Stimulated activated CD4-positive, alpha-beta T cell treated with anti-CD3 and anti-CD28 coated beads, TNF-alpha, amount 100 ng/mL, for 4 hours (primary cell): ENCODE measurements around the gene PAX1.

Experiments
- DNase-seq, 3 experiments: peaks; one replicate each; pipeline ENCODE4 v3.0.0-alpha.2; 2020; ENCODE audit warnings: low read depth in 3 of 3

PAX1 gene

DNA sequence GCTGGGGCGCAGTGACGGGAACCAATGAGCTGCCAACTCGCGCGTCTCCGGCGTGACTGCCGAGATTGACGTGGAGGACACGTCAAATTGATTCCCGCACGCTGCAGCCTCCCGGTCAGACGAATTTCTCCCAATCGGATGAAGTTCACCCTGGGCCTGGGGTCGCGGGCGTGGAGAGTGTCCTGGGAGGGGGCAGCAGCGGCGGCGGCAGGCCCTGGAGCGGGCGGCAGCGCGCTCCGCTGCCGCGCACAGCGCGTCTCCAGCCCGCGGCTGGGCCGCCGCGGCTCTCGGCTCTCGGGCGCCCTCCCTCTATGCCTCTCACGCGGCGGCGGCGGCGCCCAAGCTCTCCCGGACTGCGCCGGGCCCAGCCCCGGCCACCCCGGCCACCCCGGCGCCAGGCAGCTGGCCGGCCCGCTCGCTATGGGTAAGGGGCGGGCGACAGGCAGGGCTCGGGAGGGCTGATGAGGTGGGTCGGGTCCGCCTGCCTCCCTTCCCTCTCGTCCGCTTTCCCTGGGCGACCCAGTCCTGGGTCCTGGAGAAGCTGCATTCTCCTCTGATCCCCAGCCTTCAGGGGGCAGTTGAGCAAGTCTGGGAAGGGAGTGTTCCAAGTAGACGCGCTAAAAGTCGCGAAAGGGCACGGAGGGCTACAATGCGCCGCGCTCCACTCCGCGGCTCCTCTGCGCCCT is at the start of gene PAX1:
Gene PAX1 (plus strand): TSS at position 90 of the 686 bp plus-strand sequence. CDS start 49 bp downstream, at position 139.
- no peak for DNase-seq

- no peak for DNase-seq
Measured at GRCh38 chr20:21656308-21657067, 49.0 kb upstream of the PAX1 start.

DNA sequence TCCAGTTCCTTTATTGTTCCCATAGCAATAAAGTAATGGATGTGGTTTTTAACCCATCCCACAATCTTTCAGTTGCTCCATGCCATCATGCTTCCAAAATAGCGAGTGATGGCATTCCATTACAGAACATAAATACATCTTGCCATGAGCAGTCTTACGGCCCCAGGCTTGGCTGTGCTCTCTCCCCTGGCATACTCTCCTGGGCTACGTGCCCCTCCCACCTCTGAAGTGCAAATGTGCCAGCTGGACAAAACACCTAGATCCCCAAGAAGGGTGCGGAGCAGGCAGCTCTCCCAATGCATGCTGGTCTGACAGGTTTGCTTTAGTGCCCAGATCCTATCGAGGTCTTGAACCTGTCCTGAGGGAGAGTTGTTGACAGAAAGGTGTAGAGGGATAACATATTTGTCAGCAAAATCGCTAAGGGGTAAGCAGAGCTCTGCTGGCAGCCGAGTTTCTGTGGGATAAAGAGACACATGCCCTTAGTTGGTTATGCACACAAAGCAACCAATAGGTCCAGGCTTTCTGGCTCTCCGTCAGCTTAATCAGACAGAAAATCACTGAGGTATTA is 43.9 kb upstream of the PAX1 start:
- DNase-seq: no peak

- DNase-seq: no peak
Measured at GRCh38 chr20:21663465-21663864, 42.0 kb upstream of the PAX1 start.

DNA sequence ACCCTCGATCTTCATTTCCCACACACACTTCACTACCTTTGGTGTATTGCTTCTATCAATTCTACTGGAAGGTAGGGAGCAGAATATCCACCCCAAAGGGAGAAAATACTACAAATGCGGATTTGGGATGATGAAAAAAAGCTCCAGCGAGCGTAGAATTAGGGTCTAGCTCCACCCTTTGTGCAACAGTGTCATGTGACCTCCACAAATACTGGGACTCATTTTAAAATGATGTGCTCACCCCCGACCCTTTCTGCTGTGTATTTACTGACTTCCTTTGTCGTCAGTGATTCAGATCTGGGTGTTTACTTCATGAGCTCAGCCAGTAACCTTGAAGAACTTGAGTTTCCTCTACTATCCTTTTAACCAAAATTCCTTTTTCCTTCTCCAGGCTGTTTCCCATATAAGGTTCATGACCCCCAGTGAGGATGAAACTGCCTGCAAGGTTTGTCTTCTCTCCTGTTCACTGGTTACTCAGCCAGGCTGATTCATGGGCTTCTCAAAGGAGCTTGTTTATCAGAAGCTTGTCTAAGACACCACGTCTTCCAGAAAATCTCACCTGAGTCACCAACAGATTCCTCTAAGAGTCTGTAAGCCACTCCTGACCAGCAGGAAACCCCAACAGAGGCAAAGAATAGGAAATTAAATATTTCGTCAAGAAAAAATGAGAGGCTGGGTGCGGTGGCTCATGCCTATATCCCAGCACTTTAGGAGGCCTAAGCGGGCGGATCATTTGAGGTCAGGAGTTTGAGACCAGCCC is 39.6 kb upstream of the PAX1 start:
- no peak for DNase-seq

DNA sequence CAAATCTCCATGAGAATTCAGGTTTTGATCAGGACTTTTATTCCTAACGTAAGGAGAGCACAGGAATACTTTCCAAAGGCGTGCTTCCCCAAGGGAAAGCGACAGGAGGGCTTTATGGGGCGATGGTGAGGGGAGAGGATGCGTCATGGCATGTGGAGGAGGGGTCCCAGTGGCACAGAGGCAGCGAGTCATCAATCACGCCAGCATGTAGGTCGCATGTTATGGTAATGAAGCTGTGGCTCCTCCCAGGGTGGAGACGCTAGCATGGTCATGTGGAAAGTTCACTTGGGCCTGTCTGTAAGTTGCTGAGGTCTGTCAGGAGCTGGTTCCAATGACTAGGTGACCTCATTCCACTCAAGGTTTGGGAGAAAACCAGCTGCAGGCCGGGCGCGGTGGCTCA is 35.3 kb upstream of the PAX1 start:
- no peak for DNase-seq

DNA sequence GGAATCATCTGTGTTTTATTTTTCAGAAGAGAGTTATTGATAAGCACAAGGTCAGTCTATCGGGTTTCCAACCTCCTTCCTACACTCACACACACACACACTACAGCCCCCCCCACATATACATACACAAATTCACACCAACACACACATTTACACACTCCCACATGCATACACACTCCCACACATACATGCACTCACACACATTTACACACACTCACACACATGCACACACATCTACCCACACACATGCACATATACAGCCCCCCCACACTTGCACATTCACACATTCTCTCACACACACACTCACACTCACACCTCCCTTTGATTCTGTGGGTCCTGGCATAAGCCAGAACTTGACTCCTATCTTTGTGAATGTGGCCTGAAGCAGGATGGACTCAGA is 34.5 kb upstream of the PAX1 start:
- DNase-seq: no peak

GRCh38 chr20:21677261-21677660 is 28.2 kb upstream of the PAX1 start:
- no peak for DNase-seq

- no peak for DNase-seq
Measured at GRCh38 chr20:21677781-21678180, 27.7 kb upstream of the PAX1 start.

DNA sequence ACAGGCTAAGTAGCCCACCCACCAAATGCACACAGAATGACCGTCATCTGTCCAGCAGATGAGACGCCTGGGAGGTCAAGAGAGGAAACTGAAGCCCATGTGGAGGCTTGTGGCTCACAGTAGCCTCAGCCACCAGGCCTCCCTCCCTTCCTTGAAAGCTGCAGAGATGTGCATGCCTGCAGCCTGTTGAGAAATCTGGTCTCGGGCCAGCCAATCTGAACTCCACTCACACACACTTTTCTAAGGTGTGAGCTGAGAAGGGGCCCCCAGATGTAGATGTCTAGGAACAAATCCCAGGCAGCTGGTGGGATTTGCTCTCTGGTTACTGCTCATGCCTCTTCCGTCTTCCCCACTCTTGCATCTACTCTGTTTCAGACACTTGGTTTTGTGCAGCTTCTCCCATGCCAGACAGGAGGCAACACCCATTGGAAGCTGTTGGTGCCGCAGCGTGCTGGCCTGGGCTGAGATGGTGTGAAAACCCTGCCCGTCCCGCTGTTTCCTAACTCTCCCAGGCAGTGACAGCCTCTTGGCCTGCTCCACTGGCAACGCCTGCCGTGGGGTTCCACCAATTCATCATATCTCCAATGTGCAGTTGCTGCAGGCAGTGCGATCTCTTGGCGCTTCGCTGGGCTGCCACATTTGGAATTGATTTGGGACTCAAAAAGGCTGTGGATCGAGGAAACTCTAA is 24.1 kb upstream of the PAX1 start:
- no peak for DNase-seq

DNA sequence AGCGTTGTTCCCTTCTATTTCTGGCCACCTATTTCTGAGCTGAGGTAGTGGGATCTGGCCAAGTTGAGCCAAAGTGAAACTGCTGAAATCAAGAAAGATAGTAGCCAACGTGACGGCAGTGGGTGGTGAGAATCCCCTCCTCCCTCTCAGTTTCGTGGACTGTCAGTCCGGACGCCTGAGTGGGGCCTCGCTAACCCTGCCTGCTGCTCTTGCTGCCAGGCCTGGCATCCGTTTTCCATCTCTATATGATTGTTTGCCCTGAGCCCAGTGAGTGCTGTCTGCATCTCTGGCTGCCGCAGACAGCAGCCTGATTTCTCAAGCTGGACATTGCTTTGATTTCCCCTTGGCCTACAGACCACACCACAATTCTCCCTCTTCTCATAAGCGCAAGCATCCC is 23.5 kb upstream of the PAX1 start:
- no peak for DNase-seq

DNA sequence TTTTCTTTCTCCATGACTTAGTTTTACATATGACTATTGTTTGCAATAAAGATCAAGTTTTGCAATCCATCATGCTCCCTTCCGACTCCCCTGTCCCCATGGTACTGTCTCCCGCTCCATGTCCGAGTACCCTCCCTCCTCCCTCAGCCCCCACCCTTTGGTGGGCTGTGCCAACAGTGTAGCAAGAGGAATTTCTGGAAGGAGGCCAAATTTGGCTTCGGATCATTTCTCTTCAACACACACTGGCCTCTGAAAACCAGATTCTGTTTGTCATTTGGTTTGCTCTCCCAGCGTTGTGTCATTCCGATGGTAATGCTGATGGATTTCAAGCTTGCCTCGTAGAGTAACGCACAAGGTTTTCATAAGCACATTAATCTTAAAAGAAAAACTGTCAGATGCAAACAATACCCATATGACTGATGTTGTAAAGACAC is 22.9 kb upstream of the PAX1 start:
- DNase-seq: no peak

DNA sequence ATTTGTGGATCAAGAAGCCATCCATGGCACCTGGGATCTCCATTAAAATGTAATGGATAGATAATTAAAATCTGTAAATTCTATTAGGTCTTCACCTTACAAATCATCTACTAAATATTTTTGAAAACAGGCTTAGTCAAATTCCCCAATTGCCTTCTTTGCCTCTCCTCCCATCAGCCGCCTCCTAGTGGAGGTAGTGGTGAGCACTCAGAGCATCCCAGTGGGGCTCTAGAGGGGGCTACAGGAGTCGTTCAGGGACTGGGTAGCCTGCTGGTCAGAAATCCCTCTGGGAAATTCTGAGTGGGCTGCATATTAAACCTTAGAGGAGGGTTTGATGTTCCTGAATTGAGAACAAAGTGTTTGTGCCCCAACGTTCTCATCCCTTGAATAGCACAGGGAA is 20.8 kb upstream of the PAX1 start:
- no peak for DNase-seq

DNA sequence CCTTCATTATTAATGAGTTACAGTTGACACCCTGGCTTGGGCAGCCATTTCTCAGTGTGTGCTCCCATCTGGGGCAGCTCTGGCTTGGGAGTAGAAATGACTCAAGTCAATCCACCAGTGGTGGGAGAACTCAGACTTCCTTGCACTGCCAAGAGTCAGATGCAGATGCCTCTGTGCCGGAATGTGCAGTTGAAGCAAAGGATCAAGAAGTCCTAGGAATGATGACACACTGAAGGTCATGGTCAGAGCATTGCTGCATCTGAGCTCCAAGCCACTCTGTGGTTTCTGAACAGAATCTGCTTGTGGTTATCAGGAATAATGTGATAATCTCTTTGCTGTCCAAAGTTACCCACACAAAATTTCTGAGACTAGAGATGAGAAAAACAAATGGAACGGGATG is 19.5 kb upstream of the PAX1 start:
- no peak for DNase-seq

- no peak for DNase-seq
Measured at GRCh38 chr20:21693322-21693721, 12.1 kb upstream of the PAX1 start.

DNA sequence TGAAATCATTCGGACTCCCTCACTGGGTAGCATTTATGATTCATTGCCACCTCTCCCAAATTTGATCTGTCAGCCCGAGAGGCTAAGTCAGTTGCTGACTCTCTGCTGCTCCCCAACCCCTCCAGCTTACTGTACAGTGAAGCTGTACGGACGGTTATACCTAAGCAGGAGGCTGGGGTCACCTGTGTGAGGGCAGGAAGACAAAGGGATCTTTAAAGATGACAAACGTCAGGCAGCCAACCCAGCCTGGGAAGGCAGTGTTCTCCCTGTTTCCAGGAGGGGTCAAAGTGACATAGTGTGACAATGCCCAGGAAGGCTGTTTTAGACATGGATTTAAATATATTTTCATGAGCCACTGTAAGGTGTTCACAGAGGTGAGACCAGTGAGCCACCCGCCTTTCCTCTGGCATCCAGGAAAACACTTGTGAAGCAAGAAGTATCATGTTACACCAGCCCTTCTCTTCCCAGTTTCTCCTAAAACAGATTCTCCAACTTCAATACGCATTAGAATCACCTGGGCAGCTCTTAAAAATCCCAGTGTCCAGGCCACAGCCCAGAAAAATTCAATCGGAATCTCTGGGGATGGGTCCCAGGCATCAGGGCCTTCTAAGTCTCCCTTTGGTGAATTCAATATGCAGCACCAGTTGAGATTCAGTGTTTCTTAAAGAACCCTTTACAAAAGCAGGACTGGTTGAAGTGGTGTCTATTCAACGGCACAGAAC is 6.8 kb upstream of the PAX1 start:
- no peak for DNase-seq

- no peak for DNase-seq
Measured at GRCh38 chr20:21699216-21699508, 6.3 kb upstream of the PAX1 start.

GRCh38 chr20:21701171-21701876 is 4.1 kb upstream of the PAX1 start:
- no peak for DNase-seq

DNA sequence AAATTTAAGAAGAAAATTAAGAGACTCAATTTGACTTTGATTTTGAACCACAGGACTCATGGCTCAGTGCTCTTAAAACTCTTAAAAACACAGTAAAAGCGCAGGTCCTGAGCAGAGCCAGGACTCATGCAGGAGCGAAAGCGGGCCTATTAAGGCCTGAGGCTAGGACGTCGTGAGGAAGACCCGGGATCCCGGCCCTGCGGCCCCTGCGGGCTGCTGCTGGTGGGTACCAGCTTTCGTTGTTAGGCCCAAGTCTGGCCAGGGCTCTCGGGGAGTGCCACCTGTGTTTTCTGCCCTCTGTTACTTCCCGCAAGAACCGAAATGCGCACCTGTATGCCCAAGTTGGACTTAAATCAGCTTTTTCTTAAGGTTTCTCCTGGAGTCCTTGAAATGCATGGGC is 3.4 kb upstream of the PAX1 start:
- DNase-seq: no peak

- DNase-seq: no peak
Measured at GRCh38 chr20:21702553-21703470, 2.7 kb upstream of the PAX1 start.
